HEK293T (cell line): ENCODE measurements around the gene ZFPM1.

Experiments used
- ARNT ChIP-seq: fragments of 450-650 bp; IDR thresholded peaks from 2 replicates; pipeline ENCODE4 v1.6.1; 2017; ENCODE audit warnings: mild to moderate bottlenecking
- BHLHE40 ChIP-seq: fragments of 450-650 bp; IDR thresholded peaks from 2 replicates; pipeline ENCODE4 v1.6.1; 2016; ENCODE audit warnings: mild to moderate bottlenecking, moderate library complexity, borderline replicate concordance
- CTBP1 ChIP-seq: fragments of 450-650 bp; IDR thresholded peaks from 2 replicates; pipeline ENCODE4 v1.6.1; 2016; ENCODE audit warnings: borderline replicate concordance
- ELF4 ChIP-seq: fragments of 450-650 bp; IDR thresholded peaks from 2 replicates; pipeline ENCODE4 v1.6.1; 2017; ENCODE audit warnings: antibody characterized with exemption
- FOXA1 ChIP-seq: fragments of 450-650 bp; IDR thresholded peaks from 2 replicates; pipeline ENCODE4 v1.6.1; 2016; ENCODE audit warnings: mild to moderate bottlenecking
- FOXK2 ChIP-seq: fragments of 450-650 bp; IDR thresholded peaks from 2 replicates; pipeline ENCODE4 v1.6.1; 2016; ENCODE audit warnings: mild to moderate bottlenecking
- FOXM1 ChIP-seq: fragments of 450-650 bp; IDR thresholded peaks from 2 replicates; pipeline ENCODE4 v1.6.1; 2017; ENCODE audit warnings: mild to moderate bottlenecking, borderline replicate concordance
- HDGF ChIP-seq: fragments of 450-650 bp; IDR thresholded peaks from 2 replicates; pipeline ENCODE4 v1.6.1; 2017; ENCODE audit warnings: antibody characterized with exemption, borderline replicate concordance
- LEF1 ChIP-seq: fragments of 450-650 bp; IDR thresholded peaks from 2 replicates; pipeline ENCODE4 v1.6.1; 2017; ENCODE audit warnings: mild to moderate bottlenecking, borderline replicate concordance
- NFRKB ChIP-seq: fragments of 450-650 bp; IDR thresholded peaks from 2 replicates; pipeline ENCODE4 v1.6.1; 2016; ENCODE audit warnings: mild to moderate bottlenecking, moderate library complexity
- SP1 ChIP-seq: fragments of 450-650 bp; IDR thresholded peaks from 2 replicates; pipeline ENCODE4 v1.6.1; 2017
- TARDBP ChIP-seq: fragments of 450-650 bp; IDR thresholded peaks from 2 replicates; pipeline ENCODE4 v1.6.1; 2016
- ZNF384 ChIP-seq: fragments of 450-650 bp; IDR thresholded peaks from 2 replicates; pipeline ENCODE4 v1.6.1; 2016
- TF ChIP-seq, protein P1 (sequence below): fragments of 450-650 bp; IDR thresholded peaks from 2 replicates; pipeline ENCODE4 v1.6.1; 2016

GRCh38 chr16:88514070-88514469 lies 61.0 kb downstream of the ZFPM1 start:
- TF ChIP-seq BHLHE40 (no peak), ELF4 (no peak), SP1 (no peak), TARDBP (no peak), FOXM1 (no peak), ARNT (no peak), CTBP1 (no peak), LEF1 (no peak), NFRKB (no peak), ZNF384 (no peak), FOXK2 (no peak), FOXA1 (no peak), HDGF (no peak)
- TF ChIP-seq, protein P1, sequence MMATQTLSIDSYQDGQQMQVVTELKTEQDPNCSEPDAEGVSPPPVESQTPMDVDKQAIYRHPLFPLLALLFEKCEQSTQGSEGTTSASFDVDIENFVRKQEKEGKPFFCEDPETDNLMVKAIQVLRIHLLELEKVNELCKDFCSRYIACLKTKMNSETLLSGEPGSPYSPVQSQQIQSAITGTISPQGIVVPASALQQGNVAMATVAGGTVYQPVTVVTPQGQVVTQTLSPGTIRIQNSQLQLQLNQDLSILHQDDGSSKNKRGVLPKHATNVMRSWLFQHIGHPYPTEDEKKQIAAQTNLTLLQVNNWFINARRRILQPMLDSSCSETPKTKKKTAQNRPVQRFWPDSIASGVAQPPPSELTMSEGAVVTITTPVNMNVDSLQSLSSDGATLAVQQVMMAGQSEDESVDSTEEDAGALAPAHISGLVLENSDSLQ = no peak
